Stimulated activated CD8-positive, alpha-beta memory T cell treated with anti-CD3 and anti-CD28 coated beads, Interleukin-15, amount 100 ng/mL, for 48 hours (primary cell): ENCODE results near the gene PEAR1.

Experiments used
- DNase-seq, 2 donors: peaks; one replicate each; pipeline ENCODE4 v3.0.0-alpha.2; 2020; ENCODE audit warnings: low read depth in 2 of 2

Gene PEAR1, protein sequence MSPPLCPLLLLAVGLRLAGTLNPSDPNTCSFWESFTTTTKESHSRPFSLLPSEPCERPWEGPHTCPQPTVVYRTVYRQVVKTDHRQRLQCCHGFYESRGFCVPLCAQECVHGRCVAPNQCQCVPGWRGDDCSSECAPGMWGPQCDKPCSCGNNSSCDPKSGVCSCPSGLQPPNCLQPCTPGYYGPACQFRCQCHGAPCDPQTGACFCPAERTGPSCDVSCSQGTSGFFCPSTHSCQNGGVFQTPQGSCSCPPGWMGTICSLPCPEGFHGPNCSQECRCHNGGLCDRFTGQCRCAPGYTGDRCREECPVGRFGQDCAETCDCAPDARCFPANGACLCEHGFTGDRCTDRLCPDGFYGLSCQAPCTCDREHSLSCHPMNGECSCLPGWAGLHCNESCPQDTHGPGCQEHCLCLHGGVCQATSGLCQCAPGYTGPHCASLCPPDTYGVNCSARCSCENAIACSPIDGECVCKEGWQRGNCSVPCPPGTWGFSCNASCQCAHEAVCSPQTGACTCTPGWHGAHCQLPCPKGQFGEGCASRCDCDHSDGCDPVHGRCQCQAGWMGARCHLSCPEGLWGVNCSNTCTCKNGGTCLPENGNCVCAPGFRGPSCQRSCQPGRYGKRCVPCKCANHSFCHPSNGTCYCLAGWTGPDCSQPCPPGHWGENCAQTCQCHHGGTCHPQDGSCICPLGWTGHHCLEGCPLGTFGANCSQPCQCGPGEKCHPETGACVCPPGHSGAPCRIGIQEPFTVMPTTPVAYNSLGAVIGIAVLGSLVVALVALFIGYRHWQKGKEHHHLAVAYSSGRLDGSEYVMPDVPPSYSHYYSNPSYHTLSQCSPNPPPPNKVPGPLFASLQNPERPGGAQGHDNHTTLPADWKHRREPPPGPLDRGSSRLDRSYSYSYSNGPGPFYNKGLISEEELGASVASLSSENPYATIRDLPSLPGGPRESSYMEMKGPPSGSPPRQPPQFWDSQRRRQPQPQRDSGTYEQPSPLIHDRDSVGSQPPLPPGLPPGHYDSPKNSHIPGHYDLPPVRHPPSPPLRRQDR

DNA sequence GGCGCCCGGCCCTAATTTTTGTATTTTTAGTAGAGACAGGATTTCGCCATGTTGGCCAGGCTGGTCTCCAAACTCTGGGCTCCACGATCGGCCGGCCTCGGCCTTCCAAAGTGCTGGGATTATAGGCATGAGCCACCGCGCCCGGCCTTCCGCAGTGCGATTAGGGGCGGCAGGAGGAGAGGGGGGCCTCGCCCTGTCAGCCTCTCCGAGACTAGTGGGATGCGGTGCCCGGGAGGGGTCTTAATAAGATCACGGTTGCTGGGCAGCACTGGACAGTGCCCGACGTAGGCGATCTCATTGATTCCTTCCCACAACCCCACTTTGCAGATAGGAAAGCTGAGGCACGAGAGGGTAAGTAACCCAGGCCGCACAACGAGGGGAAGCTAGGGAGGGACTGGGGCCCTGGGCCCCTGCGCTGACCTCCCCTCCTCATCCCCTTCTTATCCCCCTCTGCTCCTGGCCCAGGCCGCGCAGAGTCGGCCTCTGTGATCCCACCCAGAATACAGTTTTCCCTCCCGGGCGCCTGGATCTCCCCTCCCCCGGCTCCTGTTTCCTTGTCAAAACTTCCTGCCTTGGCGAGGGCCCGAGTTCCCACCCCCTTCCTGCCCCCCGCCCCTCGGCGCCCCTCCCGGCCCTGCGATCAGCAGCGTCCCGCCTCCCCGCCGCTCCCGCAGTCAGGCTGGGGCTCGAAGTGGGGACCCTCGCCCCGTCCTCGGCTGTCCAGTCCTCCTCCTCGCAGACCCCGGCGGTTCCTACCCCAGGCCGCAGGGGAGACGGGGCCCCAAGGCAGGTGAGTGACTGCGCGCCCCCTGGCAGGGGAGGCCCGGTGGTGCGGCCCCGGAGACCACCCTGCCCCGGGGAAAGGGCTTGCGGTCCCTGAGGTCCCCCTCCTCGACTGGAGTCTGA is at the start of gene PEAR1:
PEAR1 (plus strand) TSS at position 671 of the 906 bp plus-strand sequence. CDS start 10,209 bp downstream, outside the sequence.
- no peak for DNase-seq

DNA sequence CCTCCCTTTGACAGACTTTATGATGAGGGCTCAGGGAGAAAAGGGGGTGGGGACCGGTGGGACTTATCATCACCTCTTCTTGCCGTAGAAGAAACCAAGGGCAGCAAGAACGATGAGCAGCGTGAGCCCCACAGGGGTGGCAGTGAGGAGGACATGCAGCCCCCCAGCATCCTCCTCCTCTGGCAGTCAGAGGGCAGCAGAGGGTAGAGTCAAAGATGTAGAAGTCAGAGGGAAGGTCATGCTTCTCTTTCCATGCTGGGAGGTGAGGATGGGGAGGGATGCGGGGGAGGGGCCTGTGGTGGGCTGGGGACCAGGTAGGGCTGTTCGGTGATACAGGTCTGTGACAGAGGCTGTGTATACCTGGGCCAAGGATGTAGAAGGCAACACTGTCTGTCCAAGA is 49.4 kb upstream of the PEAR1 start:
- DNase-seq, result no peak

DNA sequence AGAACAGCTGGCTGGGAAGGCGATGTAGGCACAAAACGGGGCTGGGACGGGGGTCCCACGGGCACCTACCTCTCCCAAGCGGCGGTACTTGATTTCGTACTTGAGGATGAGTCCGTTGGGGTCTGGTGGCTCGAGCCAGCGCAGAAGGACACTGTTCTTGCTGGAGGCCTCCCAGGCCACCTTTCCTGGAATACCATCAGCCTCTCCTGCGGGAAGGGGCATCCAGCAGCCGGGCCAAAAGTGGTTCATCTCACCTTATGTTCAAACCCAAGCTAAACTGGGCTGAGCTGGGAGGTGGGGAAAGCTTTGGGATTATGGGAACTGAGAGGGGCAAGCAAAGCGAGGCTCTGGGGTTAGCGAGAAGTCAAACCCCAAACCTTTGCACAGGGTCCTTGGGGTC is 48.9 kb upstream of the PEAR1 start:
- DNase-seq, result no peak

DNA sequence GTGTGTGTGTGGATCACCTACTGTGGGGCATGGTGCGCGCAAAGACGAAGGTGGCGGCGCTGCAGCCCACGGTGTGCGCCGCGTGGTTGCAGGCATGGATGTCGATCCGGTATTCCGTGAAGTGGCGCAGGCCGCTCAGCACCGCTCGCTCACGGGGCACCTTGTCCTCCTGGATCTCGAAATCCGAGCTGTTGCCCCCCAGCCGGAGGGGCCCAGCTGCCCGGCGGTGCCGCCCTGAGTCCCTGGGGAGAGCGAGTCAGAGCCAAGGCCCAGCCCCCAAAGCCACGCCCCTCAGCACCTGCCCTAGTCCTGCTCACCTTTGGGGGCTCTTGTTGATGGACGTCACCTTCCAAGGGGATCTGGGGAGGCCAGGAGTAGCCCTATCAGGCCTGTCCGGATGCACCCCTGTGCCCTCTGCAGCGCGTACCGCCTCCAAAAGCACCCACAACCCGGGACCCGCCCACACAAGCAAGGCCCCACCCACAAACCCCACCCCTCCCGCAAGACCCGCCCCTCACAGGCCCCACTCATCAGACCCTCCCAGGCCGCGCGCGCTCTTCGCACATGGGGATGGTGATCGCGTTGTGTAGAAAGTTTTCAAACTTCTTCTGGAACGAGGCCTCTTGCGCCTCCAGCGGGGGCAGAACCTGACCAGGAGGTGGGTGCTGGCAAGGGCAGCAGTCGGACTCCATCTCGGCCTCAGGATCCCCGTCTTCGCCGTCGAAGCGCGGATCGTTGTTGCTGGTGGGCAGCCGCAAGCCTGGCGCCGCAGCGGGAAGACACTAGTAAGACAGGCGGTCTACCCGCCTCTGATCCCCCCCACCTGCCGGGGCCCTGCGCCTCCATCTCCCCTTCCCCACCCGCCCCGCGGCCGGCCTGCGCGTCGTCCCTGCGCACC is 48.2 kb upstream of the PEAR1 start:
- no peak for DNase-seq

DNA sequence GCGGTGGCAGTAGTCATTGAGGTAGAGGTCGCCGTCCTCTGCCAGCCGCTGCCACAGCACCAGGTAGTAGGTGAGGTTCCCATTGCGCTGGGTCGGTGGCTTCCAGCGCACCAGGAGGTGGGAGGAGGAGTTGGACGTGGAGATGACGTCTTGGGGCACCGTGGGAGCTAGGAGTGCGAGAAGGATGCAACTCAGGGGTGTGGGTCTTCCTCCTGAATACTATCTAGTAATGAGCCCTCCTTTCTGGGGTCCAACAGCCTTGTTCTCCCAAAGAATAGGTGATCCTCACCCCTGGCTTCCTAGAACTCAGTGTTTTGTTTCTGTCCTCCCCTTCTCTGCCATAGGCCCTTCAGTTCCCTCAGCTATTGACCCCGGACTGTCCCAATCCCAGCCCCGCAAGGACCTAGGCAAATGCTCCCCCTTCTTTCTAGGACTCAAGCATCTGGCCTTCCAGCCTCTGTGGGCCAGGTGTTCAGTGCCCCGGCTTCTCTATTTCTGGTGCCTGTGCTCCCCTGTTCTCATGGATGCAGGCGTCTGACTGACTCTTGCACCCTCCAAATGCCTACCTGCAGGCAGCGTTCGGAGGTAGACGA is 47.5 kb upstream of the PEAR1 start:
- DNase-seq, result no peak

DNA sequence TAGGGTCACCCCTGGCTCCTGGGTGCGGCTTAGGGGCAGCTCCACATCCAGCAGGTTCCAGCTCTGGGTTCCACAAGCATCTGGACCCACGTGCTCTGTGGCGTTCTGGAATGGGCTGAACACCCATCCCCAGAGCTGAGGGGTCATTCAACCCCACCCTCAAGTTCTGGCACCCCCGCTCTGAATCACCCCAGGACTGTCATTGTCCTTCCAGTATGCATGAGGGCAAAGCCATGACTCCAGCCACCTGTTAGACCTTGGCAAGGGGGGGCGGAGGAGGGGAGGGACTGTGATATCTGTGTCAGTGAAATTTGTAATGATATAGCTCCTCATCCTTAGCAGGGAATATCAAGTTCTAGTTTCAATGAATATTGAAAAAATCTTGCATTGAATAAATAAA is 46.9 kb upstream of the PEAR1 start:
- no peak for DNase-seq

DNA sequence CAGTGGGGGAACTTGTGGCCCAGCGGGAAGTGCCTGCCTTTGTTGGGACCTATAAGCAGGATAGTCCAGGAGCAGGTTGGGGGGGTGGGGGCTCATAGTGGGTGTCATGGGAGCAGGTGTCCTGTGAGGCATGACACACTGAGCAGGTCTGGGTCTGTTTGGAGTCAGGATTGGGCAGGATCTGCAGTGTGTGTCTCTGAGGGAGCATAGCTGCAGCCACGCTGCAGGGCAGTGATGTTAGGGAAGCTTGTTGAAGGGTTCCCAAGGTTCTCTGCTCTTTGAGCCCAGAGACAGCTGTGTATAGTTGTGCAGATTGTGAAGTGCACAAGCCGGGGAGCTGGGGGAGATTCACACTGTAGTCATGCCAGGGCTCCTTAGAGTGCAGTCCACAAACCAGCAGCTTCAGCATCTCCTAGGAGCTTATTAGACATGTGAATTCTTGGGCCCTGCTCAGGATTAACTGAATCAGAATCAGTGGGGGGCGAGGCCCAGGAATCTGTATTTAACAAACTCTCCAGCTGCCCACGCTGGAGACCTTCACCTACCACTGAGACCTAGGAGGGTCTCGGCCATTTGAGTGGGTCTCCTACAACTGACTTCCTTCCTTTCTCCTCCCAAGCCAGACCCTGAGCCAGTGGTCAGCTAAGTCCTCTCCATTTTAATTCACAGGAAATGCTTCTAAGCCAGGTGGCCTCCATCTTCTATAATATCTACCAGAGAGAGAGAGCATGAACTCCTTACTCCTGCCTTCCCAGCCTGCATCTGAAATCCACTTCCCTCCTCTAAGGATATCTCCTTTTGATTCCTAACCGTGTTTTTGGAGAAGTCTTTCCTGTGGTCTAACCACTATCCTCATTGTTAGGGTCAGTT is 45.7 kb upstream of the PEAR1 start:
- DNase-seq, result no peak

DNA sequence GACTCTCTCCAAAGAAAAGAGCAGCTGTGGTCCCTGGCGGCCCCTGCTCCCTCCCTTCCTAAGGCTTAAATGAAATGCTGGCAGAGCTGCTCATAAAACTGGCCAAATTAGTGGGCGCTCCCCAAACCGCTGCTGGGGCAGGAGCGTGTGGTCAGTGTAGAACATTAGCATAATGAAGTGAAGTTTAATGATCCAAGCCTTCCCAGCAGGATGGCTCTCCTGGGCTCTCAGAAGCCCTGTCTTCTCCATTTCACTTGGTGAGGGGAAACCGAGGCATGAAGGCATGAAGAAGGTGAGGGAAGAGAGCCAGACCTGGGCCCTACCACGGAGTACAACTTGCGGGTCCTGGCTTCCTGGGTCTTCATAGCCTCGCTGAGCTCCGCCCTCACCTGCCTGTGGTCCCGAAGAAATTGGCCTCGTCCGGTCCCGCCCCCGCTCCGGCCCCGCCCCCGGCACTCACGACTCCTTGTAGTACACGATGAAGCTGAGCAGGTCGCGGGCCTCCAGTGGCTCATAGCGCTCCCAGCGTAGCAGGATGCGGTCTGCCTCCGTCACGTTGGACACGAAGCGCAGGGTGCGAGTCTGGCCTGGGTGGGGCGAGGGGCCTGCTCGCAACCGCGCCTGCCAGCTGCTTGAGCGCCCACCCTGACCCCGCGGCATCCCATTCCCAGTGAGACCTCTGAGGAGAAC is 44.9 kb upstream of the PEAR1 start:
- DNase-seq, result peak; percentile 60 to 66

DNA sequence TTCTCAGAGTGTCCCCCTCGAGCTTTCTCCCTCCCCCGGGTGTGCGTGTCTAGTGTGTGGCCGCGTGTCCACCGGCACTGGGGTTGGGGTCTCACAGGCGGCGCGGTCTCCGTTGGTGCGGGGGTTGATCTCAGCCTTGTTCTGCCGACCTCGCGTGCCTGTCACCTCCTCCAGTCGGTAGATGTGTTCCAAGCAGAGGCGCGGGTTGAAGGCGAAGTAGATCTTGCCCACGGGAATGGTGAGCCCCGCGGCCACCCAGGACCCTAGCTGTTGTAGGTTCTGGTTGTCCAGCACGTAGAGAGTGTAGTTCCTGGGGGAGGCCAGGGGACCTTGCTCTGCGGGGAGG is 44.4 kb upstream of the PEAR1 start:
- no peak for DNase-seq

DNA sequence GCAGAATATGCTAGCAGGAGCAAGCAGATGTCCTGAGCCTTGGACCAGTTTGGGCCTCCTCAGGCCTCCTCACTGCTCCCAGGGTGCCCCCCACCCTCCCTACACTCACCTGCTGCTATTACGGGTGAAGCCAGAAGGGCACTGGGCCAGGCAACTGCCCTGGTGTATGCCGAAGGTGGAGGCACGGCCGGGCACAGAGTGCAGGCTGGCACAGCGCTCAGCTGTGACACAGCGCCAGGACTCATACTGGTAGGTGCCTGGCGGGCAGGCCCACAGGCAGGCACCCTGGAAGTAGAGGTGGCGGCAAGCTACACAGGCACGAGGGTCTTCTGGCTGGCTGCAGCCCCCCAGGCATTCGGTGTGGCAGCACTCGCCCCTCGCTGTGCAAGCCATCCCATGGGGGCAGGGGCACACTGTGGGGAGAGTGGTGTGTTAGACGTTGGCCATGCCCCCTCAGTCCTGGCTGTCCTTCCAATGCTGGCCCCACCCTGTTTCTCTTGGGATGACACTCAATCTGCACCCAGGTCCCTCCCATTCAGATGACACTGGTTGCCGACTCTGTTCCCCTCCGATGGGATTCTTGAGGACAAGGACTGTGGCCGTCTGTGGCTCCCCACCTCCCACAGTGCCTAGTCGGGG is 41.6 kb upstream of the PEAR1 start:
- DNase-seq, result no peak

DNA sequence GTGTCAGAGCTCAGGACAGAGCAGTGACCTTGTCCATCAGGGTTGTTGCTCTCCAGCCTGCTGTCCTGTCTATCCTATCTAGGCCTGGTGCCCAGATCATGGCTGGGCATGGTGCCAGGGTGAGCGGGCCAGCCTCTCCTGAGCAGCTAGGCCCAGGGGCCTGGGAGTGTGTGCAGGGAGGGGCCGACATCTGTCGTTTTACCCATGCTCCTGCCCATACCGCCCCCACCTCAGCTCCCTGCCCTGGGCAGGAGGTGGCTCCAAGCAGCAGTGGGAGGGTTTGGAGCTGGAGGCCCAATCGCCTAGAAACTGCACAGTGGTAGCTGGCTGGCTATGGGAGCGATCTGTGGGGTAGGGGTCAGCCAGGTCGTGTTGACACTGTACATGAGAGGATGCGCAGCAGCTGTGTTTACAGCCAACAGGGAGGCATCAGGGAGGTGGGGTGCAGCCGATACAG is 41.1 kb upstream of the PEAR1 start:
- DNase-seq, result no peak

DNA sequence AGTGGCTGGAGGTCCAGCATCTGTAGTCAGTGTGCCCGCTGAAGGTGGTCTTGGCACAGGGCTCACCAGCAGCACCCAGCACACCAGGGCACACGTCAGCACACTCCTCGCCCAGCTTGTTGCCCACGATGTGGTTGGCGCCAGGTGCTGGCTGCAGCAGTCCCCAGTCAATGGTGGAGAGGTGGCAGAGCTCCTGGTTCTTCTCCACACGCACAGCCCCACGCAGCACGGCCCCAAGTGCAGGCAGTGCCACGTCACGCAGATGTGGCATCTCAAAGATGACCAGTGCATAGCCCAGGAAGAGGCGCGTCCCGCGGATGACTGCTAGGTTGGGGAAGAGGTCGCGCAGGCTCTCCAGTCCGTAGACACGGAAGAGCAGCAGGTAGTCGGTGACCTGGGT is 39.8 kb upstream of the PEAR1 start:
- no peak for DNase-seq

DNA sequence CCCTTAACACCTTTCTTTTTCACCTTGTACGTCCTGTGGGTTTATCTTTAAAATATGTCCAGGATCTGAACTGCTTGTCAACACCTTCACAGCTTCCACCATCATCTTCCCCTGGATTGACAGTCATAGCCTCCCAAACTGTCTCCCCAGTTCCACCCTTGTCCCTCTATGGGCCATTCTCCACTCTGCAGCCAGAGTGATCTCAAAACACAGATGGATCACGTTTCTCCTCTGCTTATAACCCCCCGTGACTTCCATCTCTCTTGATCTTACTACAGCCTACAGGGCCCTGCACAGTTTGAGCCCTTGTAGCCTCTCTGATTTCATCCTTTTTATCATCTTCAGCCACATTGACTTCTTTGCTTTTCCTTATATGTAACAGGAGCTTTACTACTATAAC is 38.9 kb upstream of the PEAR1 start:
- DNase-seq, result no peak

DNA sequence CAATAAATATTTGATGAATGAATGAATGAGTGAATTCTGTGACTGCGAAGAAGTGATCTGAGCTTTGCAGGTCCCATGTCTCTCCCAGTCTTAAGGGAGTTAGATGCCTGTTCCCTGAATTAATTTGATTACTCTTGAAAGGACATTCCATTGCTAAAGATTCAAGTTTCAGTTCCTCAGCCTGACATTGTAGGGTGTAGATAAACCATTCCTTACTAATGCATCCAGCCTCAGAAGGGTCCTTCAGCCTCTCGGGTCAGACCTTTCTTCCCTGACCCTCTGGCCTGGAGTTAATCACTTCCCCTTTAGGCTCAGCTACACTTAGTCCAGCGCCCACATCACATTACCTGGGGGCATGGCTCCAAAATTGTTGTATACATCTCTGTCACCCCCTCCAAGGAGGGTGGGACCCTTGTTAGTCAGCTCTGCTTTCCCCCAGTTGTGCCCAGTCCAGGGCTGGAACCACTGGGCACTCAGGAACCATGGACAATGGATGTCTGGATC is 37.2 kb upstream of the PEAR1 start:
- no peak for DNase-seq

DNA sequence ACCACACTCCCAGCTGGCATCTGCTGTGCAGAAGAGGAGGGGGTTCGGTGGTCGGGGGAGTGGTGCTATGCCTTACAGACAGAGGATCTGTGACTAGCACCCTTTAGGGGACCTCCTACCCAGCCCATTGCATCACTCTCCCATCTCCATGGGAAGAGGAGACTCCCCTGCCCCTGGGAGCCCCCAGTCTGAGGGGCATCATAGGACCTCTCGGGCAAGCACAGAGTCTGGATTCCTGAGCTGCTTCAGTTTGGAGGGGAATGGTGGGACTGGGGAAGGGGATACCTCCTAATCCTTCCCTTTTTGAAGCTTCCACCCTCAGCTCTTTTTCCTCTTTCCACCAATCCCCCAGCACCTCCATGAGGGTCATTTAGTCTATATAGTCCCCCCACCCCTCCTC is 36.0 kb upstream of the PEAR1 start:
- no peak for DNase-seq

DNA sequence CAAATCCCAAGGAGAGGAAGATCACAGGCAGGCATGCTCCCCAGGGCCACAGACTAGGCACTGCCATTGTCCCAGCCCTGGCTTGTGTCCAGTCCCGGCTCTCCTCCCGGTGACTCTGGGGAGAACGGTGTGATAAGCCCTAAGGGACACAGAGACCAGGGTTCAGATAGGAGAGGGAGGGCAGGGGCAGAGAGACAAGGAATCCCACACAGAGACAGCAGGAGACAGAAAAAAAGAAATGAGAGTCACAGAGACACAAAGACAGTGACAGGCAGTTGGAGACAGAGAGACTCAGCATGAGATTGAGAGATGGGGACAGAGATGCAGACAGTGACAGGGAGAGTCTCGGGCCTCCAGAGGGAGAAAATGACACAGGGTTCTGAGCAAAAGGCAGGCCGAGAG is 35.0 kb upstream of the PEAR1 start:
- no peak for DNase-seq

DNA sequence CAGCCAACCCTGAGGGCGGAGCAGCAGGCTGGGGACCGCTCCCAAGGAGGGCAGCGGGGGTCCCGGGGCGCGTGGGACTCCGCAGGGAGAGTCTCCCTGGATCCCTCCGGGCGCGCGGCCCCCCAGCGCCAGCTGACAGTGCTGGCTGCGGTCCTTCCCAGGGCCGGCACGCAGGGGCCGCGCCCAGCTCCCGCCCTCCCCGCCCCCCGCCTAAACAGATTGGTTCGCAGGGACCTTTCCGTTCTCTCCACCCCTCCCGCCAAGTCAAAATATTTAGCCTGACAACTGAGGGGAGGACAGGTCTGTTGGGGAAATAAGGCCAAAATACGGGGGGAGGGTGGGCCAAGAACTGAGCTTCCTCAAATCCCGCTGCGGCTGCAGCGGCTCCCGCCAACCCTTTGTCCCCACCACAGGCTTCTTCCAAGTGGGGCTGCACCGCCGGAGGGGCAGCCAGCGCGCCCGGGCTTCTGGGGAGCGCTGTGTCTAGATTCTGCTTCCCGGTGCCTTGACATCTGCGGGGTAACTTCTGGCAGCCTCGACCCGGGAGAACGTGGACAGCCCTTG is 34.5 kb upstream of the PEAR1 start, which contains the start of gene INSRR:
INSRR (minus strand) TSS at position 159 of the 564 bp plus-strand sequence. CDS start 496 bp downstream, outside the sequence.
- DNase-seq, result no peak
